KMS-11 (cell line): ENCODE data around the gene TBXAS1.

Experiments
- H2AFZ ChIP-seq: fragments of 200-600 bp; sonication (generic); 2 replicates; pipeline ENCODE4 v1.6.1; 2016; ENCODE audit warnings: antibody characterized with exemption, mixed run types, low read depth
- H3K27ac ChIP-seq: fragments of 200-600 bp; sonication (generic); 2 replicates; pipeline ENCODE4 v1.6.1; 2016; ENCODE audit warnings: mild to moderate bottlenecking, mixed run types
- H3K27me3 ChIP-seq: fragments of 200-600 bp; sonication (generic); 2 replicates; pipeline ENCODE4 v1.6.1; 2017; ENCODE audit warnings: mild to moderate bottlenecking, low read depth, mixed run types, moderate library complexity; ENCODE audit not compliant: insufficient read depth
- H3K36me3 ChIP-seq: fragments of 200-600 bp; sonication (generic); 2 replicates; pipeline ENCODE4 v1.6.1; 2017; ENCODE audit warnings: mild to moderate bottlenecking, mixed run types; ENCODE audit not compliant: insufficient read depth
- H3K4me1 ChIP-seq: fragments of 200-600 bp; sonication (generic); 2 replicates; pipeline ENCODE4 v1.6.1; 2016; ENCODE audit warnings: mild to moderate bottlenecking, low read depth, mixed run types; ENCODE audit not compliant: poor library complexity, severe bottlenecking
- H3K4me2 ChIP-seq: fragments of 200-600 bp; sonication (generic); 2 replicates; pipeline ENCODE4 v1.7.0; 2016; ENCODE audit warnings: mild to moderate bottlenecking, mixed run types
- H3K4me3 ChIP-seq: fragments of 200-600 bp; sonication (generic); IDR thresholded peaks from 2 replicates; pipeline ENCODE4 v1.6.1; 2017; ENCODE audit warnings: low read depth, low read length, mixed read lengths; ENCODE audit not compliant: insufficient read depth
- H3K79me2 ChIP-seq: fragments of 200-600 bp; sonication (generic); 2 replicates; pipeline ENCODE4 v1.6.1; 2016; ENCODE audit warnings: low read depth, mixed run types; ENCODE audit not compliant: insufficient read depth
- H3K9ac ChIP-seq: fragments of 200-600 bp; sonication (generic); 2 replicates; pipeline ENCODE4 v1.6.1; 2016; ENCODE audit warnings: mild to moderate bottlenecking, mixed run types
- H4K20me1 ChIP-seq: fragments of 200-600 bp; sonication (generic); 2 replicates; pipeline ENCODE4 v1.6.1; 2016; ENCODE audit warnings: mild to moderate bottlenecking, mixed run types; ENCODE audit not compliant: insufficient read depth
- CTCF ChIP-seq: fragments of 200-600 bp; sonication (generic); conservative IDR thresholded peaks from 2 replicates; pipeline ENCODE4 v1.6.1; 2017; ENCODE audit warnings: low read depth, mild to moderate bottlenecking, antibody characterized with exemption, low read length, moderate library complexity, mixed read lengths

The TBXAS1 gene

GRCh38 chr7:139883814-139884213, 54.8 kb downstream of the TBXAS1 start:
- Histone ChIP-seq H3K79me2 (no peaks in the 10 kb centered on the region), H3K4me2 (no peak overlapping the region), H3K27me3 (no peaks in the 10 kb centered on the region), H3K27ac (no peak overlapping the region), H3K4me1 (no peaks in the 10 kb centered on the region), H3K9ac (no peak overlapping the region), H3K4me3 (no peak overlapping the region), H4K20me1 (no peaks in the 10 kb centered on the region), H2AFZ (no peak overlapping the region), H3K36me3 (no peaks in the 10 kb centered on the region)
- no peak for TF ChIP-seq CTCF

GRCh38 chr7:139884441-139884840, 55.4 kb downstream of the TBXAS1 start:
- Histone ChIP-seq H3K27ac (no peak overlapping the region), H3K36me3 (no peaks in the 10 kb centered on the region), H4K20me1 (no peaks in the 10 kb centered on the region), H3K27me3 (no peaks in the 10 kb centered on the region), H2AFZ (no peak overlapping the region), H3K9ac (no peak overlapping the region), H3K4me2 (no peak overlapping the region), H3K4me1 (no peaks in the 10 kb centered on the region), H3K79me2 (no peaks in the 10 kb centered on the region), H3K4me3 (no peak overlapping the region)
- no peak for TF ChIP-seq CTCF

GRCh38 chr7:139885511-139885910, 56.4 kb downstream of the TBXAS1 start:
- no peak overlapping the region for H3K27ac ChIP-seq
- H3K4me3 ChIP-seq, result no peak overlapping the region
- no peak overlapping the region for H2AFZ ChIP-seq
- no peaks in the 10 kb centered on the region for H3K4me1 ChIP-seq
- H4K20me1 ChIP-seq, result no peaks in the 10 kb centered on the region
- no peaks in the 10 kb centered on the region for H3K79me2 ChIP-seq
- H3K4me2 ChIP-seq, result no peak overlapping the region
- no peak overlapping the region for H3K9ac ChIP-seq
- no peaks in the 10 kb centered on the region for H3K36me3 ChIP-seq
- TF ChIP-seq CTCF, result no peak
- no peaks in the 10 kb centered on the region for H3K27me3 ChIP-seq

GRCh38 chr7:139886206-139886605, 57.1 kb downstream of the TBXAS1 start:
- no peak overlapping the region for H2AFZ ChIP-seq
- H4K20me1 ChIP-seq, result no peaks in the 10 kb centered on the region
- H3K79me2 ChIP-seq, result no peaks in the 10 kb centered on the region
- no peaks in the 10 kb centered on the region for H3K27me3 ChIP-seq
- H3K27ac ChIP-seq, result no peak overlapping the region
- H3K4me3 ChIP-seq, result no peak overlapping the region
- no peaks in the 10 kb centered on the region for H3K36me3 ChIP-seq
- H3K4me2 ChIP-seq, result no peak overlapping the region
- H3K9ac ChIP-seq, result no peak overlapping the region
- no peak for TF ChIP-seq CTCF
- no peaks in the 10 kb centered on the region for H3K4me1 ChIP-seq

- H3K4me2 ChIP-seq, result no peak overlapping the region
- no peak overlapping the region for H3K9ac ChIP-seq
- H3K27ac ChIP-seq, result no peak overlapping the region
- H3K79me2 ChIP-seq, result no peaks in the 10 kb centered on the region
- no peak overlapping the region for H2AFZ ChIP-seq
- no peaks in the 10 kb centered on the region for H4K20me1 ChIP-seq
- H3K36me3 ChIP-seq, result no peaks in the 10 kb centered on the region
- no peak for TF ChIP-seq CTCF
- no peak overlapping the region for H3K4me3 ChIP-seq
- H3K27me3 ChIP-seq, result no peaks in the 10 kb centered on the region
- H3K4me1 ChIP-seq, result no peaks in the 10 kb centered on the region
Observed at GRCh38 chr7:139886899-139887298, 57.8 kb downstream of the TBXAS1 start.
